HepG2 (cell line): Measurements from ENCODE around the gene LIME1. TPM values are rescaled to one million over a fixed set of nuclear protein-coding genes. Genes with fewer than 3 reads are reported as not detected.
A peak's percentile ranks its signal among the peaks of the same experiment; 100 is the strongest.

ENCODE experiments used
- CAMTA2 ChIP-seq: sonication (generic); formaldehyde crosslinking; IDR thresholded peaks from 2 replicates; pipeline ENCODE4 v1.4.0; 2020; ENCODE audit warnings: mild to moderate bottlenecking, missing genetic modification reagents, borderline replicate concordance
- ETV5 ChIP-seq: IDR thresholded peaks from 2 replicates; pipeline ENCODE4 v1.6.1; 2018; ENCODE audit warnings: missing biosample characterization, missing genetic modification reagents, inconsistent platforms, borderline replicate concordance
- MAZ ChIP-seq, 2 experiments: sonication (generic) in 1 of 2; formaldehyde crosslinking in 1 of 2; IDR thresholded peaks; 2 replicates each; pipeline versions ENCODE4 v1.5.0 to v1.6.1; 2012 to 2020; ENCODE audit warnings: low read depth in 2 of 2, mild to moderate bottlenecking in 2 of 2, borderline replicate concordance in 1 of 2, improper control_type of control experiment in 1 of 2, low read length in 1 of 2, missing genetic modification reagents in 1 of 2, moderate library complexity in 1 of 2
- MEF2D ChIP-seq: sonication (generic); formaldehyde crosslinking; IDR thresholded peaks from 2 replicates; pipeline ENCODE4 v1.5.1; 2020; ENCODE audit warnings: mild to moderate bottlenecking, missing genetic modification reagents
- MEIS2 ChIP-seq: sonication (generic); formaldehyde crosslinking; IDR thresholded peaks from 2 replicates; pipeline ENCODE4 v1.9.0; 2021; ENCODE audit warnings: mild to moderate bottlenecking, missing genetic modification reagents
- NFKBIZ ChIP-seq: IDR thresholded peaks from 2 replicates; pipeline ENCODE4 v1.6.1; 2018; ENCODE audit warnings: missing genetic modification reagents, missing compliant biosample characterization
- NRL ChIP-seq: sonication (generic); formaldehyde crosslinking; IDR thresholded peaks from 2 replicates; pipeline ENCODE4 v1.5.0; 2020; ENCODE audit warnings: missing genetic modification reagents, mild to moderate bottlenecking, moderate library complexity, borderline replicate concordance
- PAWR ChIP-seq: sonication (generic); formaldehyde crosslinking; IDR thresholded peaks from 2 replicates; pipeline ENCODE4 v1.4.0; 2020; ENCODE audit warnings: missing genetic modification reagents, mild to moderate bottlenecking, borderline replicate concordance
- POLR2A ChIP-seq, 2 experiments: IDR thresholded peaks; 2 replicates each; pipeline ENCODE4 v1.6.1; 2011; ENCODE audit warnings: low read depth in 2 of 2, low read length in 2 of 2, mild to moderate bottlenecking in 1 of 2, moderate library complexity in 1 of 2; ENCODE audit not compliant: insufficient read depth in 1 of 2
- SMC3 ChIP-seq: IDR thresholded peaks from 2 replicates; pipeline ENCODE4 v1.6.1; 2011; ENCODE audit warnings: low read length, improper control_type of control experiment
- SUZ12 ChIP-seq: fragments of 150-350 bp; IDR thresholded peaks from 2 replicates; pipeline ENCODE4 v1.6.1; 2014; ENCODE audit warnings: low read depth, low read length
- TARDBP ChIP-seq: sonication (generic); formaldehyde crosslinking; IDR thresholded peaks from 2 replicates; pipeline ENCODE4 v1.8.0; 2022; ENCODE audit warnings: mild to moderate bottlenecking, missing genetic modification reagents
- YEATS4 ChIP-seq: sonication (generic); formaldehyde crosslinking; IDR thresholded peaks from 2 replicates; pipeline ENCODE4 v1.4.0; 2020; ENCODE audit warnings: missing genetic modification reagents, borderline replicate concordance
- ZFP36 ChIP-seq: fragments of 150-350 bp; IDR thresholded peaks from 2 replicates; pipeline ENCODE4 v1.6.1; 2018; ENCODE audit warnings: borderline replicate concordance, low read length, low read depth; ENCODE audit not compliant: partially characterized antibody
- ZFP82 ChIP-seq: sonication (generic); formaldehyde crosslinking; IDR thresholded peaks from 2 replicates; pipeline ENCODE4 v1.5.1; 2020; ENCODE audit warnings: mild to moderate bottlenecking, missing genetic modification reagents, borderline replicate concordance
- ZNF33A ChIP-seq: sonication (generic); formaldehyde crosslinking; IDR thresholded peaks from 2 replicates; pipeline ENCODE4 v1.5.1; 2020; ENCODE audit warnings: missing genetic modification reagents, mild to moderate bottlenecking, moderate library complexity, borderline replicate concordance
- ZNF589 ChIP-seq: sonication (generic); formaldehyde crosslinking; conservative IDR thresholded peaks from 2 replicates; pipeline ENCODE4 v1.8.0; 2022; ENCODE audit warnings: mild to moderate bottlenecking, moderate library complexity, missing genetic modification reagents
- ZNF672 ChIP-seq: sonication (generic); formaldehyde crosslinking; IDR thresholded peaks from 2 replicates; pipeline ENCODE4 v1.8.1; 2022; ENCODE audit warnings: missing genetic modification reagents
- ZNF678 ChIP-seq: sonication (generic); formaldehyde crosslinking; IDR thresholded peaks from 2 replicates; pipeline ENCODE4 v1.4.0; 2020; ENCODE audit warnings: mild to moderate bottlenecking, missing genetic modification reagents
- ZNF792 ChIP-seq: IDR thresholded peaks from 2 replicates; pipeline ENCODE4 v1.6.1; 2016
- polyA plus RNA-seq, 8 experiments: library from polyadenylated mRNA; depleted of rRNA in 3 of 8; stranded (reverse) in 7 of 8; unstranded in 1 of 8; fragments of >200 nt; fragmentation: Illumina TruSeq in 4 of 8; extraction: Trizol in 4 of 8; gene quantifications; 2 replicates each; pipeline versions ENCODE4 v1.2.1 to v1.2.3, GENCODE V29; 2011 to 2016; ENCODE audit warnings: low read depth in 4 of 8, missing spikeins in 1 of 8, mixed read lengths in 1 of 8; ENCODE audit not compliant: insufficient read depth in 1 of 8
- total RNA-seq, 5 experiments: library from RNA; depleted of rRNA; stranded (reverse); fragments of >200 nt; fragmentation: Illumina TruSeq; extraction: Trizol; gene quantifications; 2 replicates each; pipeline ENCODE4 v1.2.3, GENCODE V29; 2016; ENCODE audit warnings: low read depth in 1 of 5
- TF ChIP-seq, protein P1 (sequence below): sonication (generic); formaldehyde crosslinking; IDR thresholded peaks from 2 replicates; pipeline ENCODE4 v1.5.0; 2020; ENCODE audit warnings: missing genetic modification reagents
- TF ChIP-seq, protein P2 (sequence below): sonication (generic); formaldehyde crosslinking; IDR thresholded peaks from 2 replicates; pipeline ENCODE4 v1.4.0; 2020; ENCODE audit warnings: mild to moderate bottlenecking, missing genetic modification reagents
- TF ChIP-seq, protein P3 (sequence below): IDR thresholded peaks from 2 replicates; pipeline ENCODE4 v1.6.1; 2016; ENCODE audit warnings: control low read depth
- TF ChIP-seq, protein P4 (sequence below): IDR thresholded peaks from 2 replicates; pipeline ENCODE4 v1.6.1; 2018; ENCODE audit warnings: missing genetic modification reagents
- TF ChIP-seq, protein P5 (sequence below): sonication (generic); formaldehyde crosslinking; IDR thresholded peaks from 2 replicates; pipeline ENCODE4 v1.4.0; 2020; ENCODE audit warnings: missing genetic modification reagents, borderline replicate concordance

LIME1 gene
- total and polyA plus RNA-seq, 2 of the 13 experiments (the other 11 are each of a cell fraction or from before 2014, with no cell fraction given), result 13.0 to 61.5 TPM

DNA sequence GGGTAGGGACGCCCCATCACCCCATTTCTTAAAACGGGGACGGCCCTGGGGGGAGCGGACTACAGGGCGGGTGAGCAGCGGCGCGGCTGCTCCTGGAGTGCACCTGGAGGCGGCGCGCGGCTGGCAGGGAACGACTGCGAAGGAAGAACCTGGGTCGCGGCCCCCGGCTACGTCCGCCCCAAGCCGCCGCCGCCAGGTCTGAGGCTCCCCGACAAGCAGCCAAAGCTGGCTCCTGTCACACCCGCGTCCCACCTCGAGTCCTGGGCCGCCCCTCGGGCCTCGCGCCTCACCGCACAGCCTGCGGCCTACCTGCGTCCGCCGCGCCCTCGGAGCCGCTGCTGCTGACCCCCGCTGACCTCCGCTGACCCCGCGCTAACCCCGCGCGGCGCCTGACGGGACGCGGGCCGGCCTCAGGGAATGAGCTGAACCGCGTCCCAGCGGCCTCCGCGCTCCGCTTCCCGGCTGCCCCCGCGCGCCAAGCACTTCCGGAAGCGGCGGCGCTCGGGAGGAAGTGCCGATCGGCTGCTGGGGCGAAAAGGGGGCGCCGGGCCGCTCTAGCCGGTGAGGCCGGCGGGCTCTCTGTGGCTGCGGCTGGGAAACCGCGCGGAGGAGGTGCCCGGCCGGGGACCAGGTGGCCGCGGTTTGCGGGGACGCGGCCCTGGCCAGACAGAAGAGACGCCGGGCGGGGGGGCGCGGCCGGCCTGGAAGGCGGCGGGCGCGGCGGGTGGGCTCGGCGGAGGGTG, 28.7 kb upstream of the LIME1 start, which contains the start of the genes ARFRP1 and ZGPAT (continued):
- no peak; the same call in none of the 2 replicates for TF ChIP-seq MAZ (IDR thresholded peaks at IDR 0.05; ENCODE audit: borderline replicate concordance, low read depth, low read length)
- peak; percentile 99 for TF ChIP-seq MAZ (CRISPR knock-in tag; IDR thresholded peaks at IDR 0.05; ENCODE audit: low read depth)
- TF ChIP-seq PAWR (CRISPR knock-in tag), result no peak; the same call in 1 of the 2 replicates
- 0 out of 2 replicates have a peak, but pooled peaks have one; percentile 17 for TF ChIP-seq CAMTA2 (CRISPR knock-in tag)
- TF ChIP-seq, protein P1, sequence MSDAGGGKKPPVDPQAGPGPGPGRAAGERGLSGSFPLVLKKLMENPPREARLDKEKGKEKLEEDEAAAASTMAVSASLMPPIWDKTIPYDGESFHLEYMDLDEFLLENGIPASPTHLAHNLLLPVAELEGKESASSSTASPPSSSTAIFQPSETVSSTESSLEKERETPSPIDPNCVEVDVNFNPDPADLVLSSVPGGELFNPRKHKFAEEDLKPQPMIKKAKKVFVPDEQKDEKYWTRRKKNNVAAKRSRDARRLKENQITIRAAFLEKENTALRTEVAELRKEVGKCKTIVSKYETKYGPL (CRISPR knock-in tag), result peak; percentile 84
- TF ChIP-seq, protein P2, sequence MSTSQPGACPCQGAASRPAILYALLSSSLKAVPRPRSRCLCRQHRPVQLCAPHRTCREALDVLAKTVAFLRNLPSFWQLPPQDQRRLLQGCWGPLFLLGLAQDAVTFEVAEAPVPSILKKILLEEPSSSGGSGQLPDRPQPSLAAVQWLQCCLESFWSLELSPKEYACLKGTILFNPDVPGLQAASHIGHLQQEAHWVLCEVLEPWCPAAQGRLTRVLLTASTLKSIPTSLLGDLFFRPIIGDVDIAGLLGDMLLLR (CRISPR knock-in tag), result peak; percentile 93
- TF ChIP-seq NFKBIZ (CRISPR knock-in tag), result peak; percentile 91
- TF ChIP-seq ZNF678, result 0 out of 2 replicates have a peak, but pooled peaks have one; percentile 97
- TF ChIP-seq TARDBP (CRISPR knock-in tag), result peak; percentile 99
- peak in 1 of 2 experiments; percentile 28; a peak in 1 of 4 replicates for TF ChIP-seq POLR2A (IDR thresholded peaks at IDR 0.05; ENCODE audit: insufficient read depth in 1 of 2, low read depth in 2 of 2, low read length in 2 of 2)
- TF ChIP-seq ETV5 (CRISPR knock-in tag), result peak; percentile 92
- TF ChIP-seq, protein P3, sequence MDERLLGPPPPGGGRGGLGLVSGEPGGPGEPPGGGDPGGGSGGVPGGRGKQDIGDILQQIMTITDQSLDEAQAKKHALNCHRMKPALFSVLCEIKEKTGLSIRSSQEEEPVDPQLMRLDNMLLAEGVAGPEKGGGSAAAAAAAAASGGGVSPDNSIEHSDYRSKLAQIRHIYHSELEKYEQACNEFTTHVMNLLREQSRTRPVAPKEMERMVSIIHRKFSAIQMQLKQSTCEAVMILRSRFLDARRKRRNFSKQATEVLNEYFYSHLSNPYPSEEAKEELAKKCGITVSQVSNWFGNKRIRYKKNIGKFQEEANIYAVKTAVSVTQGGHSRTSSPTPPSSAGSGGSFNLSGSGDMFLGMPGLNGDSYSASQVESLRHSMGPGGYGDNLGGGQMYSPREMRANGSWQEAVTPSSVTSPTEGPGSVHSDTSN (CRISPR knock-in tag), result no peak
- peak; percentile 37; the same call in 1 of the 2 replicates for TF ChIP-seq MEF2D (CRISPR knock-in tag)
- 0 out of 2 replicates have a peak, but pooled peaks have one; percentile 7 for TF ChIP-seq ZNF672 (CRISPR knock-in tag)
- peak; percentile 99 for TF ChIP-seq ZFP82 (CRISPR knock-in tag)
- no peak for TF ChIP-seq SMC3
- TF ChIP-seq, protein P4, sequence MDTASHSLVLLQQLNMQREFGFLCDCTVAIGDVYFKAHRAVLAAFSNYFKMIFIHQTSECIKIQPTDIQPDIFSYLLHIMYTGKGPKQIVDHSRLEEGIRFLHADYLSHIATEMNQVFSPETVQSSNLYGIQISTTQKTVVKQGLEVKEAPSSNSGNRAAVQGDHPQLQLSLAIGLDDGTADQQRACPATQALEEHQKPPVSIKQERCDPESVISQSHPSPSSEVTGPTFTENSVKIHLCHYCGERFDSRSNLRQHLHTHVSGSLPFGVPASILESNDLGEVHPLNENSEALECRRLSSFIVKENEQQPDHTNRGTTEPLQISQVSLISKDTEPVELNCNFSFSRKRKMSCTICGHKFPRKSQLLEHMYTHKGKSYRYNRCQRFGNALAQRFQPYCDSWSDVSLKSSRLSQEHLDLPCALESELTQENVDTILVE, result peak; percentile 99; the same call in 1 of the 2 replicates
- TF ChIP-seq ZNF589 (CRISPR knock-in tag), result no peak; the same call in 1 of the 2 replicates
- TF ChIP-seq, protein P5, sequence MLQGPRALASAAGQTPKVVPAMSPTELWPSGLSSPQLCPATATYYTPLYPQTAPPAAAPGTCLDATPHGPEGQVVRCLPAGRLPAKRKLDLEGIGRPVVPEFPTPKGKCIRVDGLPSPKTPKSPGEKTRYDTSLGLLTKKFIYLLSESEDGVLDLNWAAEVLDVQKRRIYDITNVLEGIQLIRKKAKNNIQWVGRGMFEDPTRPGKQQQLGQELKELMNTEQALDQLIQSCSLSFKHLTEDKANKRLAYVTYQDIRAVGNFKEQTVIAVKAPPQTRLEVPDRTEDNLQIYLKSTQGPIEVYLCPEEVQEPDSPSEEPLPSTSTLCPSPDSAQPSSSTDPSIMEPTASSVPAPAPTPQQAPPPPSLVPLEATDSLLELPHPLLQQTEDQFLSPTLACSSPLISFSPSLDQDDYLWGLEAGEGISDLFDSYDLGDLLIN (CRISPR knock-in tag), result peak; percentile 81
- no peak for TF ChIP-seq ZNF33A (CRISPR knock-in tag)
- peak; percentile 57 for TF ChIP-seq ZNF792 (CRISPR knock-in tag)
- TF ChIP-seq NRL, result peak; percentile 50; the same call in 1 of the 2 replicates
- no peak for TF ChIP-seq ZFP36
- peak; percentile 80 for TF ChIP-seq MEIS2 (CRISPR knock-in tag)
- TF ChIP-seq SUZ12, result peak; percentile 89
- peak; percentile 98 for TF ChIP-seq YEATS4
